Inflammatory macrophage treated with lipopolysaccharide for 4 hours (primary cell): ENCODE measurements around the gene NPIPA3.
"Not testable (repeated sequence)": the region's sequence is repeated elsewhere in the genome, so short reads cannot be mapped to it uniquely, and the experiment has no call there.

Experiments
- DNase-seq: peaks from one replicate; pipeline ENCODE4 v3.0.0-alpha.2; 2020

NPIPA3 gene

GRCh38 chr16:14703156-14704011, at the start of gene NPIPA3:
Gene NPIPA3 (plus strand): TSS chr16:14703411. CDS start chr16:14708944, 5,533 bp downstream.
- not testable (repeated sequence) for DNase-seq

- DNase-seq: peak; percentile 1
Measured at GRCh38 chr16:14658063-14658462, 45.1 kb upstream of the NPIPA3 start.

GRCh38 chr16:14667347-14668266, 35.6 kb upstream of the NPIPA3 start:
- no peak for DNase-seq

- no peak for DNase-seq
Measured at GRCh38 chr16:14668556-14669223, 34.5 kb upstream of the NPIPA3 start.

GRCh38 chr16:14669776-14670175, 33.4 kb upstream of the NPIPA3 start:
- DNase-seq: no peak

GRCh38 chr16:14672403-14672971, 30.7 kb upstream of the NPIPA3 start:
- peak; percentile 28 for DNase-seq

GRCh38 chr16:14676633-14677032, 26.6 kb upstream of the NPIPA3 start:
- no peak for DNase-seq

GRCh38 chr16:14677627-14678026, 25.6 kb upstream of the NPIPA3 start:
- no peak for DNase-seq

- DNase-seq: no peak
Measured at GRCh38 chr16:14678748-14679497, 24.3 kb upstream of the NPIPA3 start.

GRCh38 chr16:14680396-14680795, 22.8 kb upstream of the NPIPA3 start:
- DNase-seq: not testable (repeated sequence)

GRCh38 chr16:14681115-14681514, 22.1 kb upstream of the NPIPA3 start:
- no peak for DNase-seq

- DNase-seq: no peak
Measured at GRCh38 chr16:14682121-14682520, 21.1 kb upstream of the NPIPA3 start.

- not testable (repeated sequence) for DNase-seq
Measured at GRCh38 chr16:14685870-14686793, 17.1 kb upstream of the NPIPA3 start.

GRCh38 chr16:14694129-14694528, 9.1 kb upstream of the NPIPA3 start, which contains the start of gene PLA2G10:
Gene PLA2G10 (minus strand): TSS chr16:14694308. CDS start chr16:14694229, 79 bp downstream.
- DNase-seq: not testable (repeated sequence)

- not testable (repeated sequence) for DNase-seq
Measured at GRCh38 chr16:14701859-14702258, 1.4 kb upstream of the NPIPA3 start.

- DNase-seq: not testable (repeated sequence)
Measured at GRCh38 chr16:14702672-14703071, 539 bp upstream of the NPIPA3 start.

GRCh38 chr16:14733233-14733632, 30.0 kb downstream of the NPIPA3 start:
- DNase-seq: not testable (repeated sequence)

GRCh38 chr16:14740832-14741385, 37.7 kb downstream of the NPIPA3 start:
- not testable (repeated sequence) for DNase-seq

GRCh38 chr16:14741794-14742193, 38.6 kb downstream of the NPIPA3 start:
- not testable (repeated sequence) for DNase-seq
